Upper lobe of left lung (tissue), 6 donors: ENCODE results near the gene APH1B. TPM values are rescaled to one million over a fixed set of nuclear protein-coding genes. Genes with fewer than 3 reads are reported as not detected.

ENCODE experiments used
- ATAC-seq, 2 donors: fragments of 200-7000 bp; cut with Tn5 transposase; one replicate each; pipeline ENCODE4 v1.9.1; 2022; ENCODE audit warnings: mild to moderate bottlenecking in 2 of 2, moderate library complexity in 2 of 2; ENCODE audit not compliant: low FRiP score in 2 of 2
- DNase-seq, 2 donors: peaks; one replicate each; pipeline ENCODE4 v3.0.0-alpha.2; 2019 to 2020
- H3K27ac ChIP-seq, 4 donors: fragments of 200-600 bp; sonication (generic); one replicate each; pipeline ENCODE4 v1.5.1; 2016 to 2019
- H3K27me3 ChIP-seq, 4 donors: fragments of 200-600 bp; sonication (generic); one replicate each; pipeline ENCODE4 v1.5.1; 2017 to 2019
- H3K36me3 ChIP-seq, 4 donors: fragments of 200-600 bp; sonication (generic); one replicate each; pipeline ENCODE4 v1.5.1; 2016 to 2019
- H3K4me1 ChIP-seq, 4 donors: fragments of 200-600 bp; sonication (generic); one replicate each; pipeline ENCODE4 v1.5.1; 2018 to 2019
- H3K4me3 ChIP-seq, 4 donors: fragments of 200-600 bp; sonication (generic); one replicate each; pipeline ENCODE4 v1.5.1; 2017 to 2019; ENCODE audit warnings: mild to moderate bottlenecking in 2 of 4, moderate library complexity in 1 of 4
- H3K9me3 ChIP-seq, 4 donors: fragments of 200-600 bp; sonication (generic); one replicate each; pipeline ENCODE4 v1.5.1; 2018 to 2019
- CTCF ChIP-seq, 6 experiments: fragments of 450-650 bp in 4 of 6; fragments of 200-600 bp in 2 of 6; sonication (generic) in 2 of 6; IDR thresholded peaks; one replicate each; pipeline ENCODE4 v1.5.1; 2016 to 2019; ENCODE audit warnings: antibody characterized with exemption in 6 of 6
- EP300 ChIP-seq, 4 donors: sonication (generic); formaldehyde crosslinking; IDR thresholded peaks; one replicate each; pipeline ENCODE4 v1.5.1; 2017; ENCODE audit warnings: antibody characterized with exemption in 4 of 4, control low read depth in 2 of 4
- POLR2A ChIP-seq, 4 donors: fragments of 450-650 bp; IDR thresholded peaks; one replicate each; pipeline ENCODE4 v1.5.1; 2016 to 2017; ENCODE audit warnings: antibody characterized with exemption in 4 of 4, mild to moderate bottlenecking in 2 of 4
- POLR2AphosphoS5 ChIP-seq, 2 donors: sonication (generic); formaldehyde crosslinking; IDR thresholded peaks; one replicate each; pipeline ENCODE4 v1.5.1; 2017; ENCODE audit warnings: antibody characterized with exemption in 2 of 2
- WGBS, 2 donors: methylation state at CpG; one replicate each; pipeline ENCODE4 v1.1.5; 2017 to 2018; 5-methylcytosine and 5-hydroxymethylcytosine counted together
- total RNA-seq, 6 donors: library from RNA; depleted of rRNA in 4 of 6; stranded (reverse); fragments of >200 nt in 4 of 6; gene quantifications; one replicate each; pipeline versions ENCODE4 v1.1.0 to v1.2.1, GENCODE V29; 2016 to 2021
- donor health status: DM: no; HTN: no; CAD: no; lungs with moderate emphysema.
- donor health status: DM: no; HTN: yes; CAD: no; lungs with severe emphysema.

APH1B gene
- total RNA-seq, 6 donors from 2014 or later: 4.9 to 28.9 (median 12.4) TPM

- Histone ChIP-seq H3K9me3 (no peaks in the 10 kb centered on the region), H3K36me3 (no peaks in the 10 kb centered on the region), H3K27me3 (no peaks in the 10 kb centered on the region), H3K4me3 (no peak overlapping the region), H3K4me1 (no peaks in the 10 kb centered on the region), H3K27ac (no peak overlapping the region)
- ATAC-seq (no peak), DNase-seq (no peak)
- no peak for TF ChIP-seq POLR2A (IDR thresholded peaks at IDR 0.05)
- no peak for TF ChIP-seq EP300 (IDR thresholded peaks at IDR 0.05)
- TF ChIP-seq POLR2AphosphoS5 (IDR thresholded peaks at IDR 0.05): no peak
- TF ChIP-seq CTCF (IDR thresholded peaks at IDR 0.05): no peak
These were observed 60.8 kb downstream of the APH1B start for GRCh38 chr15:63338170-63338569.

- Histone ChIP-seq H3K36me3 (no peaks in the 10 kb centered on the region), H3K4me1 (no peaks in the 10 kb centered on the region), H3K9me3 (no peaks in the 10 kb centered on the region), H3K27me3 (no peaks in the 10 kb centered on the region), H3K4me3 (no peak overlapping the region), H3K27ac (no peak overlapping the region)
- DNase-seq: no peak
- 88 to 92% methylated on average over 6 to 10 of the region's 10 CpGs for WGBS, 2 donors
- no peak for TF ChIP-seq POLR2AphosphoS5 (IDR thresholded peaks at IDR 0.05)
- no peak for TF ChIP-seq POLR2A (IDR thresholded peaks at IDR 0.05)
- no peak for TF ChIP-seq CTCF (IDR thresholded peaks at IDR 0.05)
- no peak for TF ChIP-seq EP300 (IDR thresholded peaks at IDR 0.05)
- ATAC-seq: no peak
These were observed 61.8 kb downstream of the APH1B start for GRCh38 chr15:63339006-63339766.

- TF ChIP-seq POLR2AphosphoS5 (IDR thresholded peaks at IDR 0.05) (no peak), POLR2A (IDR thresholded peaks at IDR 0.05) (no peak), EP300 (IDR thresholded peaks at IDR 0.05) (no peak), CTCF (IDR thresholded peaks at IDR 0.05) (no peak)
- Histone ChIP-seq H3K4me3 (no peak overlapping the region), H3K27ac (no peak overlapping the region), H3K36me3 (no peaks in the 10 kb centered on the region), H3K27me3 (no peaks in the 10 kb centered on the region), H3K4me1 (no peaks in the 10 kb centered on the region), H3K9me3 (no peaks in the 10 kb centered on the region)
- no peak for ATAC-seq
- WGBS, 2 donors: 38 to 64% methylated on average over 1 of the region's 1 CpG
- DNase-seq: no peak
These were observed 62.4 kb downstream of the APH1B start for GRCh38 chr15:63339836-63340235.

- Histone ChIP-seq H3K4me3 (no peak overlapping the region), H3K4me1 (no peaks in the 10 kb centered on the region), H3K9me3 (no peaks in the 10 kb centered on the region), H3K36me3 (no peaks in the 10 kb centered on the region), H3K27me3 (no peaks in the 10 kb centered on the region), H3K27ac (no peak overlapping the region)
- DNase-seq: no peak
- TF ChIP-seq CTCF (IDR thresholded peaks at IDR 0.05) (no peak), POLR2AphosphoS5 (IDR thresholded peaks at IDR 0.05) (no peak), POLR2A (IDR thresholded peaks at IDR 0.05) (no peak), EP300 (IDR thresholded peaks at IDR 0.05) (no peak)
- ATAC-seq: no peak
- 67 to 74% methylated on average over 2 to 8 of the region's 8 CpGs for WGBS, 2 donors
These were observed 62.9 kb downstream of the APH1B start for GRCh38 chr15:63340353-63340752.

GRCh38 chr15:63340878-63341277, 63.5 kb downstream of the APH1B start:
- DNase-seq (no peak), ATAC-seq (no peak)
- Histone ChIP-seq H3K27ac (no peak overlapping the region), H3K27me3 (no peaks in the 10 kb centered on the region), H3K4me1 (no peaks in the 10 kb centered on the region), H3K36me3 (no peaks in the 10 kb centered on the region), H3K4me3 (no peak overlapping the region), H3K9me3 (no peaks in the 10 kb centered on the region)
- no peak for TF ChIP-seq POLR2A (IDR thresholded peaks at IDR 0.05)
- no peak for TF ChIP-seq EP300 (IDR thresholded peaks at IDR 0.05)
- TF ChIP-seq CTCF (IDR thresholded peaks at IDR 0.05): no peak
- TF ChIP-seq POLR2AphosphoS5 (IDR thresholded peaks at IDR 0.05): no peak
- WGBS, 2 donors: 85 to 89% methylated on average over 3 of the region's 3 CpGs
